ENCODE measurements around the gene CHD2. TPM values are rescaled to one million over a fixed set of nuclear protein-coding genes. Genes with fewer than 3 reads are reported as not detected.

CHD2 gene
- total RNA-seq, 2 donors from 2014 or later, result 63.9 to 70.0 TPM

DNA sequence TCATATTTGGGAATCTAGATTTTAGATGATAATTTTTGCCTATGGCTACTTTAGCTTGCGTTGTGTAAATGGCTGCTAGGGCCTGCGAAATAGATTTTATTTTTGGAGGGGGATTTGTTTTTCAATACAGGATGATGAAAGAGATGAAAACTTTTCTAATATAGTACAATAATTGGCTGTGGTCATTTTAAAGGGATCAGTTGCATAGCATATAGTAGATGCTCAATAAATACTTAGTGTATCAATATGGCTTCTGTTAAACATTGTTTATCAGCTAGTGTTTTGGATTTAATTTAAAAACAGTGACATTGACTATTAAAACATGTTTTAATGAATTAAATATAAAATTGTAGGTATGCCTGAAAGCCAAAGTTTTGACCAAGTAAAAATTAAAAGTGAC, 6.9 kb upstream of the CHD2 start:
- ATAC-seq (no peak), DNase-seq (no peak)
- H3K9me3 ChIP-seq, result no peaks in the 10 kb centered on the region
- intact Hi-C loops (cut with DNase I), result no loop called here
- TF ChIP-seq, protein P1, sequence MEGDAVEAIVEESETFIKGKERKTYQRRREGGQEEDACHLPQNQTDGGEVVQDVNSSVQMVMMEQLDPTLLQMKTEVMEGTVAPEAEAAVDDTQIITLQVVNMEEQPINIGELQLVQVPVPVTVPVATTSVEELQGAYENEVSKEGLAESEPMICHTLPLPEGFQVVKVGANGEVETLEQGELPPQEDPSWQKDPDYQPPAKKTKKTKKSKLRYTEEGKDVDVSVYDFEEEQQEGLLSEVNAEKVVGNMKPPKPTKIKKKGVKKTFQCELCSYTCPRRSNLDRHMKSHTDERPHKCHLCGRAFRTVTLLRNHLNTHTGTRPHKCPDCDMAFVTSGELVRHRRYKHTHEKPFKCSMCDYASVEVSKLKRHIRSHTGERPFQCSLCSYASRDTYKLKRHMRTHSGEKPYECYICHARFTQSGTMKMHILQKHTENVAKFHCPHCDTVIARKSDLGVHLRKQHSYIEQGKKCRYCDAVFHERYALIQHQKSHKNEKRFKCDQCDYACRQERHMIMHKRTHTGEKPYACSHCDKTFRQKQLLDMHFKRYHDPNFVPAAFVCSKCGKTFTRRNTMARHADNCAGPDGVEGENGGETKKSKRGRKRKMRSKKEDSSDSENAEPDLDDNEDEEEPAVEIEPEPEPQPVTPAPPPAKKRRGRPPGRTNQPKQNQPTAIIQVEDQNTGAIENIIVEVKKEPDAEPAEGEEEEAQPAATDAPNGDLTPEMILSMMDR (IDR thresholded peaks at IDR 0.05), result no peak
- TF ChIP-seq POLR2A (IDR thresholded peaks at IDR 0.05), result no peak
- no peak overlapping the region for H3K4me3 ChIP-seq
- 49 to 91% methylated on average over 2 of the region's 2 CpGs for WGBS, 2 donors
- H3K4me1 ChIP-seq, result peaks cover 60% of the 10 kb centered on the region
- H3K36me3 ChIP-seq (replicated peaks in 1 of 2; ENCODE audit: insufficient read depth in 1 of 2, low read depth in 2 of 2), result peaks cover 20 to 21% of the 10 kb centered on the region in 2 donors
- peak overlapping the region in 1 of 4 donors; percentile 37 for H3K27ac ChIP-seq
- no peaks in the 10 kb centered on the region for H3K27me3 ChIP-seq

DNA sequence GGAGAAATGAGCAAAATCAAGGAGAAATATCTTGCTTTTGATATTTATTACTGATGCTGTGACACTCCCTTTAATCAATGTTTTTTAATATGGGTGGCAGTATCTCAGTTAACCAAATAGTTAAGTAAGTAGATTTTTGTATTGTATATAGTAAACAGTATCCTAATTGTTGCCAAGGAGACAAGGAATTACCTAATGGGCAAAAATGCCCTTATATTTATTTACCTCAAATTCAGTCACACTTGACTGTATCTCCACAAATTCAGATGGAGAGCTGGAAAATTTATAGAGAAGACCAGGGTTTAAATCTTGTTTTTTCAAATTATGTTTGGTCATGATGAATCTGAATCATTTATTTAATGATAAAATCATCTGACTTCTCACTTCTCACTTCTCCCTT, 3.6 kb upstream of the CHD2 start:
- H3K9me3 ChIP-seq, result no peaks in the 10 kb centered on the region
- H3K27me3 ChIP-seq, result no peaks in the 10 kb centered on the region
- peaks cover 17 to 21% of the 10 kb centered on the region in 2 donors for H3K36me3 ChIP-seq (replicated peaks in 1 of 2; ENCODE audit: insufficient read depth in 1 of 2, low read depth in 2 of 2)
- peak overlapping the region in 1 of 4 donors; percentile 46 for H3K27ac ChIP-seq
- TF ChIP-seq, protein P1 (IDR thresholded peaks at IDR 0.05), result no peak
- no peak for TF ChIP-seq POLR2A (IDR thresholded peaks at IDR 0.05)
- H3K4me3 ChIP-seq, result no peak overlapping the region
- ATAC-seq (no peak), DNase-seq (no peak)
- intact Hi-C loops (cut with DNase I), result no loop called here
- H3K4me1 ChIP-seq, result peaks cover 54% of the 10 kb centered on the region

DNA sequence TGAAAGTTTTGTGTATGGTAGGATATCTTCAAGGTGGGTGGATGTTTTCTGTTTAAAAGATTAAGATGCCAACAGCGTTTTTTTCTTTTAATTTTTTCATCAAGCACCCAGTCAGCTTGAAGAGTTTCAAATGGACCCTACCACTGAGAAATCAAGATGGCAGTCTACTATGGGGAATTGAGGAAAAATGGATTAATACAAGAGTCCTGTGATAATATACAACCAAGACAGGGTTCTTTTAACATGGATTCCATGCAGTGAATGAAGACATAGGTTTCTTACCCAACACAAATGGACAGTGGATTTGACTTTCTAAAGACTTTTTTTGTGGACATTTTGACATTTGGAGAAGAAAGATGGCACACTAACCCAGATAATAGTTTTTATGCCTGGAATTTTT, 2.5 kb upstream of the CHD2 start:
- ATAC-seq, result no peak
- H3K9me3 ChIP-seq, result no peaks in the 10 kb centered on the region
- intact Hi-C loops (cut with DNase I), result no loop called here
- H3K27me3 ChIP-seq, result no peaks in the 10 kb centered on the region
- H3K4me3 ChIP-seq, result no peak overlapping the region
- no peak for TF ChIP-seq POLR2A (IDR thresholded peaks at IDR 0.05)
- TF ChIP-seq, protein P1 (IDR thresholded peaks at IDR 0.05), result no peak
- WGBS, 2 donors, result 53 to 72% methylated on average over 1 of the region's 1 CpG
- peak overlapping the region in 1 of 4 donors; percentile 46 for H3K27ac ChIP-seq
- peaks cover 52% of the 10 kb centered on the region for H3K4me1 ChIP-seq
- H3K36me3 ChIP-seq (replicated peaks in 1 of 2; ENCODE audit: insufficient read depth in 1 of 2, low read depth in 2 of 2), result peaks cover 14 to 17% of the 10 kb centered on the region in 2 donors
- no peak for DNase-seq

DNA sequence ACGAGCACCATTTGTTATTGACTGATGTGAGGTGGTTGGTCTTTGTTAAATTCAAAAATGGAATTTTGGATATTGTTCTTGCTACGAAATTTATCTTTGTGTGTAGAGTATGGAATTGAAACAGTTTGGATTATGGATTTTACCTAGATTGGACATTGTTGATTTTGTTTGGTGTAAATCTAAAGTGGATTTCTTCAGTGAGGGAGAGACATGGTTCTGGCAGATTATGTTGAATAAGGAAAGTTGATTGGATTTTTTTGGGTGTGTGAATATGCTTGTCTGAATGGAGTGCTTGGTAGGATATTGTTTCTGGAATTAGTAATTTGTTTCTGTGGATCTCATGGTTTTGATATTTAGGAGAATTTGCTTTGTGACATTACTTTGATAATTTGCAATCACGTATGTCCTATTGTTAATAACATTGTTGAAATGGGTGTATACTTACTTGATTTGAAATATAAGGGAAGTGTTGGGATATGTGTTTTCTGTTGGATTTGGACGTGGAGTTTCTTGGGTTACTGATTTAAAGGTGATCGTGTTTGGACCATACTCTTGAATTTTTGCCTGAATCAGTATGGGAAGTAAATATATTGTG, 1.0 kb upstream of the CHD2 start:
- Histone ChIP-seq H3K4me1 (peaks cover 55% of the 10 kb centered on the region), H3K9me3 (no peaks in the 10 kb centered on the region), H3K4me3 (no peak overlapping the region), H3K27ac (peak overlapping the region in 3 of 4 donors; percentile 16 to 98 (median 27)), H3K36me3 (replicated peaks in 1 of 2; ENCODE audit: insufficient read depth in 1 of 2, low read depth in 2 of 2) (peaks cover 4 to 6% of the 10 kb centered on the region in 2 donors), H3K27me3 (no peaks in the 10 kb centered on the region)
- no peak for ATAC-seq
- 77 to 86% methylated on average over 5 of the region's 5 CpGs for WGBS, 2 donors
- no peak for DNase-seq
- TF ChIP-seq, protein P1 (IDR thresholded peaks at IDR 0.05), result no peak
- TF ChIP-seq POLR2A (IDR thresholded peaks at IDR 0.05), result no peak
- intact Hi-C loops (cut with DNase I), result no loop called here

DNA sequence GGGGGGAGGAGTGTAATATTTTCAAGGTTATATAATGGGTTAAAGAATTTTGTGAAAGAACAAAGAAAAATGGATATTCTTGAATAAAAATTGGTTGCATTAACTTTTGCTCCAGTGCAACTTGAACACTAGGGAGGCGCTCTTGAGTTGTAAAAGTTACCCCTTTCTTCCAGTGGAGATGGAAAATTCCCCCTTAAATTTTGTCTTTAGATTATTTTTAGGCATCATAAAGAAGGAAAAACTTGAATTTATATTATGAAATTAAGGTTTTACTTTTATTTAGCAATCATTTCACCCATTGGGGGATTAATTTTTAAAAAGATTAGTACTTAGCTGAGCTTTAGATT, 550 bp upstream of the CHD2 start:
- no peak overlapping the region for H3K4me3 ChIP-seq
- WGBS, 2 donors, result 84 to 89% methylated on average over 1 of the region's 1 CpG
- no peak for TF ChIP-seq POLR2A (IDR thresholded peaks at IDR 0.05)
- TF ChIP-seq, protein P1 (IDR thresholded peaks at IDR 0.05), result peak in 5 of 7 experiments; percentile 22 to 36 (median 26)
- intact Hi-C loops (cut with DNase I), result no loop called here
- no peak for DNase-seq
- peaks cover under 1% of the 10 kb centered on the region in 2 donors for H3K36me3 ChIP-seq (replicated peaks in 1 of 2; ENCODE audit: insufficient read depth in 1 of 2, low read depth in 2 of 2)
- H3K27me3 ChIP-seq, result no peaks in the 10 kb centered on the region
- peaks cover 51% of the 10 kb centered on the region for H3K4me1 ChIP-seq
- no peak for ATAC-seq
- H3K27ac ChIP-seq, result peak overlapping the region in 3 of 4 donors; percentile 96 to 99 (median 98)
- H3K9me3 ChIP-seq, result no peaks in the 10 kb centered on the region
